ENCODE results near the gene CKM.

GRCh38 chr19:45275370-45275971 lies 47.2 kb downstream of the CKM start:
- TF ChIP-seq GABPA (IDR thresholded peaks at IDR 0.05; ENCODE audit: low read depth) = no peak
- no peak for TF ChIP-seq CTCF (IDR thresholded peaks at IDR 0.05; ENCODE audit: insufficient read depth, low read length)
- no peak for TF ChIP-seq REST (IDR thresholded peaks at IDR 0.05; ENCODE audit: insufficient replicate concordance, low read depth)
